CD4-positive, alpha-beta T cell treated with Interleukin-17A for 4 hours (primary cell): Measurements from ENCODE around the gene OPN1MW3.
"Not testable (repeated sequence)": the region's sequence is repeated elsewhere in the genome, so short reads cannot be mapped to it uniquely, and the experiment has no call there.

Experiments
- DNase-seq: peaks from one replicate; pipeline ENCODE4 v3.0.0-alpha.2; 2020; ENCODE audit warnings: mixed read lengths

Gene OPN1MW3

GRCh38 chrX:154257282-154257681 lies at the start of gene OPN1MW3:
TSS of gene OPN1MW3 (plus strand) at chrX:154257582. CDS start at chrX:154257620, 38 bp downstream.
- not testable (repeated sequence) for DNase-seq

GRCh38 chrX:154209670-154210418 lies 47.5 kb upstream of the OPN1MW3 start:
- DNase-seq = not testable (repeated sequence)

- not testable (repeated sequence) for DNase-seq
Measured at GRCh38 chrX:154211057-154211456, 46.3 kb upstream of the OPN1MW3 start.

- DNase-seq = not testable (repeated sequence)
Measured at GRCh38 chrX:154211499-154211898, 45.9 kb upstream of the OPN1MW3 start.

GRCh38 chrX:154219456-154219855 lies 37.9 kb upstream of the OPN1MW3 start, which contains the start of gene OPN1MW2:
TSS of gene OPN1MW2 (plus strand) at chrX:154219756. CDS start at chrX:154219816, 60 bp downstream.
- not testable (repeated sequence) for DNase-seq

GRCh38 chrX:154225292-154225691 lies 32.1 kb upstream of the OPN1MW3 start:
- DNase-seq = not testable (repeated sequence)

GRCh38 chrX:154226706-154227105 lies 30.7 kb upstream of the OPN1MW3 start:
- DNase-seq = not testable (repeated sequence)

- not testable (repeated sequence) for DNase-seq
Measured at GRCh38 chrX:154231443-154231842, 25.9 kb upstream of the OPN1MW3 start.

- not testable (repeated sequence) for DNase-seq
Measured at GRCh38 chrX:154233620-154234019, 23.8 kb upstream of the OPN1MW3 start.

- not testable (repeated sequence) for DNase-seq
Measured at GRCh38 chrX:154238939-154239559, 18.3 kb upstream of the OPN1MW3 start.

- DNase-seq = not testable (repeated sequence)
Measured at GRCh38 chrX:154239982-154240503, 17.3 kb upstream of the OPN1MW3 start.

GRCh38 chrX:154247377-154248045 lies 9.9 kb upstream of the OPN1MW3 start:
- not testable (repeated sequence) for DNase-seq

GRCh38 chrX:154248076-154248475 lies 9.3 kb upstream of the OPN1MW3 start:
- not testable (repeated sequence) for DNase-seq

GRCh38 chrX:154258711-154259110 lies 1.3 kb downstream of the OPN1MW3 start:
- not testable (repeated sequence) for DNase-seq

GRCh38 chrX:154263072-154263471 lies 5.7 kb downstream of the OPN1MW3 start:
- DNase-seq = not testable (repeated sequence)

- not testable (repeated sequence) for DNase-seq
Measured at GRCh38 chrX:154269245-154269644, 11.9 kb downstream of the OPN1MW3 start.

- not testable (repeated sequence) for DNase-seq
Measured at GRCh38 chrX:154284489-154285338, 27.3 kb downstream of the OPN1MW3 start.

- DNase-seq = not testable (repeated sequence)
Measured at GRCh38 chrX:154286406-154286805, 29.0 kb downstream of the OPN1MW3 start.

- no peak for DNase-seq
Measured at GRCh38 chrX:154294791-154295574, 37.6 kb downstream of the OPN1MW3 start, which contains the start of gene TEX28. TSS of gene TEX28 (minus strand) at chrX:154295124. CDS start at chrX:154292117, 3,007 bp downstream.

- DNase-seq = no peak
Measured at GRCh38 chrX:154295664-154296310, 38.4 kb downstream of the OPN1MW3 start, which contains the start of gene TKTL1. TSS of gene TKTL1 (plus strand) at chrX:154295795. CDS start at chrX:154295860, 65 bp downstream.
